Activated B cell treated with CpG ODN at 0.5 μM for 24 hours (primary cell): Measurements from ENCODE around the gene BEGAIN. TPM values are rescaled to one million over a fixed set of nuclear protein-coding genes. Genes with fewer than 3 reads are reported as not detected.

ENCODE experiments used
- ATAC-seq: fragments of 200-7000 bp; cut with Tn5 transposase; one replicate; pipeline ENCODE4 v1.10.0; 2021; ENCODE audit warnings: low read depth, mild to moderate bottlenecking, moderate library complexity
- CTCF ChIA-PET: fragments of 350-600 bp; sonication (Branson Sonifier 250); formaldehyde crosslinking; loops from one replicate; lab custom pipeline; 2021; ENCODE audit warnings: antibody characterized with exemption; lab: Charles Lee
- POLR2A ChIA-PET: fragments of 350-600 bp; sonication (Branson Sonifier 250); formaldehyde crosslinking; loops from one replicate; lab custom pipeline; 2021; ENCODE audit warnings: antibody characterized with exemption; lab: Charles Lee
- DNase-seq: peaks from one replicate; pipeline ENCODE4 v3.0.0; 2022
- H3K27ac Mint-ChIP-seq: one replicate; pipeline ENCODE4 v1.8.0; 2020; ENCODE audit warnings: mixed read lengths
- H3K27me3 Mint-ChIP-seq: one replicate; pipeline ENCODE4 v1.8.0; 2021; ENCODE audit warnings: mixed read lengths
- H3K36me3 Mint-ChIP-seq: one replicate; pipeline ENCODE4 v1.8.0; 2021; ENCODE audit warnings: low read depth, mixed read lengths
- H3K4me1 Mint-ChIP-seq: one replicate; pipeline ENCODE4 v1.8.0; 2021; ENCODE audit warnings: mixed read lengths
- H3K4me3 Mint-ChIP-seq: one replicate; pipeline ENCODE4 v1.8.0; 2020; ENCODE audit warnings: mild to moderate bottlenecking, mixed read lengths
- H3K9me3 Mint-ChIP-seq: one replicate; pipeline ENCODE4 v1.8.0; 2020; ENCODE audit warnings: mixed read lengths
- CTCF ChIP-seq: fragments of 200-600 bp; IDR thresholded peaks from one replicate; pipeline ENCODE4 v1.8.0; 2022; ENCODE audit warnings: antibody characterized with exemption, mild to moderate bottlenecking
- intact Hi-C: fragments of 100-400 bp; cut with micrococcal nuclease; formaldehyde crosslinking; loops from one replicate; pipeline ENCODE4 v1.15.1; 2024
- total RNA-seq: library from RNA; stranded (reverse); gene quantifications from 2 replicates; pipeline ENCODE4 v1.2.3, GENCODE V29; 2022

Gene BEGAIN
- total RNA-seq, 1 donor from 2014 or later = not detected

GRCh38 chr14:100616854-100617409 is 29.7 kb upstream of the BEGAIN start:
- Mint-ChIP-seq H3K4me1 (no peaks in the 10 kb centered on the region), H3K4me3 (no peak overlapping the region), H3K36me3 (no peaks in the 10 kb centered on the region), H3K9me3 (no peaks in the 10 kb centered on the region), H3K27me3 (peaks cover 6% of the 10 kb centered on the region), H3K27ac (no peak overlapping the region)
- intact Hi-C loops = no loop called here
- no peak for TF ChIP-seq CTCF
- CTCF ChIA-PET = no interaction called here
- ATAC-seq (no peak), DNase-seq (no peak)
- POLR2A ChIA-PET = no interaction called here

- Mint-ChIP-seq H3K4me3 (no peak overlapping the region), H3K27me3 (peaks cover 6% of the 10 kb centered on the region), H3K9me3 (no peaks in the 10 kb centered on the region), H3K36me3 (no peaks in the 10 kb centered on the region), H3K4me1 (no peaks in the 10 kb centered on the region), H3K27ac (no peak overlapping the region)
- intact Hi-C loops = no loop called here
- no peak for TF ChIP-seq CTCF
- ATAC-seq = no peak
- no peak for DNase-seq
- POLR2A ChIA-PET = no interaction called here
- CTCF ChIA-PET = no interaction called here
Observed at GRCh38 chr14:100615736-100616695, 28.8 kb upstream of the BEGAIN start.

- ATAC-seq (no peak), DNase-seq (no peak)
- ChIA-PET CTCF (no interaction called here), POLR2A (no interaction called here)
- Mint-ChIP-seq H3K4me3 (no peak overlapping the region), H3K4me1 (no peaks in the 10 kb centered on the region), H3K27ac (no peak overlapping the region), H3K36me3 (no peaks in the 10 kb centered on the region), H3K9me3 (no peaks in the 10 kb centered on the region), H3K27me3 (peaks cover 3% of the 10 kb centered on the region)
- TF ChIP-seq CTCF = no peak
- intact Hi-C loops = no loop called here
Observed at GRCh38 chr14:100614803-100615202, 27.6 kb upstream of the BEGAIN start.

GRCh38 chr14:100612986-100613385 is 25.8 kb upstream of the BEGAIN start:
- ChIA-PET CTCF (no interaction called here), POLR2A (no interaction called here)
- Mint-ChIP-seq H3K9me3 (no peaks in the 10 kb centered on the region), H3K36me3 (no peaks in the 10 kb centered on the region), H3K4me1 (no peaks in the 10 kb centered on the region), H3K27ac (no peak overlapping the region), H3K4me3 (no peak overlapping the region), H3K27me3 (peaks cover 2% of the 10 kb centered on the region)
- ATAC-seq = no peak
- TF ChIP-seq CTCF = no peak
- intact Hi-C loops = no loop called here
- DNase-seq = no peak

- ChIA-PET POLR2A (no interaction called here), CTCF (no interaction called here)
- Mint-ChIP-seq H3K27me3 (peaks cover 2% of the 10 kb centered on the region), H3K4me3 (no peak overlapping the region), H3K27ac (no peak overlapping the region), H3K4me1 (no peaks in the 10 kb centered on the region), H3K9me3 (no peaks in the 10 kb centered on the region), H3K36me3 (no peaks in the 10 kb centered on the region)
- no peak for DNase-seq
- intact Hi-C loops = no loop called here
- no peak for ATAC-seq
- TF ChIP-seq CTCF = no peak
Observed at GRCh38 chr14:100611811-100612480, 24.7 kb upstream of the BEGAIN start.
